Endothelial cell of umbilical vein (primary cell): ENCODE results near the gene BET1. TPM values are rescaled to one million over a fixed set of nuclear protein-coding genes. Genes with fewer than 3 reads are reported as not detected.

Experiments
- BruUV-seq: library from RNA; stranded (reverse); fragments of 400-500 nt; replicated peaks from 2 replicates; lab custom pipeline; 2021; lab: Mats Ljungman, UMichigan
- CTCF ChIA-PET: fragments of 300-600, 350-600 bp; sonication (Branson Sonifier 250); formaldehyde crosslinking; loops from one replicate; lab custom pipeline; 2021; ENCODE audit warnings: antibody characterized with exemption, inconsistent platforms; lab: Charles Lee
- POLR2A ChIA-PET: fragments of 300-600, 350-600 bp; sonication (Branson Sonifier 250); formaldehyde crosslinking; loops from one replicate; lab custom pipeline; 2021; ENCODE audit warnings: antibody characterized with exemption, inconsistent platforms; lab: Charles Lee
- DNase-seq: peaks from one replicate; pipeline ENCODE4 v3.0.0-alpha.2; 2011; ENCODE audit warnings: low read depth, low spot score
- FAIRE-seq: peaks from 2 replicates; lab custom pipeline; 2011; peaks lifted over from hg19 to GRCh38; lab: Jason Lieb, UNC
- H2AFZ ChIP-seq: 2 replicates; pipeline ENCODE4 v1.6.0; 2012; ENCODE audit warnings: low read depth, low read length, control low read depth, inconsistent platforms
- H3K27ac ChIP-seq: 2 replicates; pipeline ENCODE4 v1.5.1; 2011; ENCODE audit warnings: low read depth, mild to moderate bottlenecking, control low read depth, low read length, moderate library complexity; ENCODE audit not compliant: insufficient read depth
- H3K27me3 ChIP-seq, 2 experiments: 2 replicates each; pipeline versions ENCODE4 v1.6.0 to v1.6.1; 2011; ENCODE audit warnings: low read length in 2 of 2, mixed read lengths in 1 of 2; ENCODE audit not compliant: control insufficient read depth in 2 of 2, insufficient read depth in 2 of 2
- H3K36me3 ChIP-seq, 2 experiments: 2 replicates in 1 of 2; 3 replicates in 1 of 2; pipeline ENCODE4 v1.5.1; 2011; ENCODE audit warnings: low read length in 2 of 2, mild to moderate bottlenecking in 1 of 2, moderate library complexity in 1 of 2; ENCODE audit not compliant: control insufficient read depth in 2 of 2, insufficient read depth in 2 of 2; ENCODE audit errors: extremely low read depth in 1 of 2
- H3K4me1 ChIP-seq: 3 replicates; pipeline ENCODE4 v1.5.1; 2011; ENCODE audit warnings: mild to moderate bottlenecking, low read length; ENCODE audit not compliant: control insufficient read depth, insufficient read depth; ENCODE audit errors: extremely low read depth
- H3K4me2 ChIP-seq: 2 replicates; pipeline ENCODE4 v1.6.1; 2011; ENCODE audit warnings: low read length, control low read depth, mixed read lengths; ENCODE audit not compliant: insufficient read depth
- H3K4me3 ChIP-seq, 3 experiments: fragments of 200-600 bp in 1 of 3; sonication (generic), shearing (Covaris generic) in 1 of 3; replicated peaks in 1 of 3; 2 replicates each; pipeline ENCODE4 v1.5.1; 2011 to 2016; ENCODE audit warnings: control low read depth in 3 of 3, low read length in 3 of 3, mild to moderate bottlenecking in 2 of 3, inconsistent platforms in 1 of 3, low read depth in 1 of 3, moderate library complexity in 1 of 3; ENCODE audit not compliant: insufficient read depth in 1 of 3
- H3K79me2 ChIP-seq: 2 replicates; pipeline ENCODE4 v1.6.0; 2012; ENCODE audit warnings: low read length, inconsistent platforms; ENCODE audit not compliant: control insufficient read depth, insufficient read depth
- H3K9ac ChIP-seq: replicated peaks from 2 replicates; pipeline ENCODE3; 2011; ENCODE audit warnings: low read length, control low read depth; ENCODE audit not compliant: insufficient read depth; ENCODE audit errors: extremely low read depth
- H3K9me1 ChIP-seq: replicated peaks from 3 replicates; pipeline ENCODE4 v1.6.0; 2011; ENCODE audit warnings: mild to moderate bottlenecking, low read length; ENCODE audit not compliant: control insufficient read depth, insufficient read depth; ENCODE audit errors: extremely low read depth
- H3K9me3 ChIP-seq: replicated peaks from 2 replicates; pipeline ENCODE4 v1.5.1; 2012; ENCODE audit warnings: low read length, inconsistent platforms; ENCODE audit not compliant: control insufficient read depth, insufficient read depth
- H4K20me1 ChIP-seq: replicated peaks from 2 replicates; pipeline ENCODE3; 2011; ENCODE audit warnings: mild to moderate bottlenecking, low read length; ENCODE audit not compliant: control insufficient read depth, insufficient read depth; ENCODE audit errors: extremely low read depth
- EZH2 ChIP-seq: IDR thresholded peaks from 2 replicates; pipeline ENCODE4 v1.6.1; 2012; ENCODE audit warnings: borderline replicate concordance, low read depth, mild to moderate bottlenecking, moderate library complexity, low read length, inconsistent platforms; ENCODE audit not compliant: severe bottlenecking
- FOS ChIP-seq: IDR thresholded peaks from 2 replicates; pipeline ENCODE4 v1.6.1; 2011; ENCODE audit warnings: mild to moderate bottlenecking, low read length, moderate library complexity, borderline replicate concordance; ENCODE audit not compliant: insufficient read depth
- GATA2 ChIP-seq: IDR thresholded peaks from 2 replicates; pipeline ENCODE4 v1.7.0; 2011; ENCODE audit warnings: low read depth, mild to moderate bottlenecking, moderate library complexity, mixed read lengths, low read length; ENCODE audit not compliant: insufficient read length, insufficient read depth
- JUN ChIP-seq: IDR thresholded peaks from 2 replicates; pipeline ENCODE4 v1.6.1; 2011; ENCODE audit warnings: borderline replicate concordance, low read depth; ENCODE audit not compliant: insufficient read length, insufficient read depth
- MYC ChIP-seq: IDR thresholded peaks from one replicate; pipeline ENCODE4 v1.6.1; 2011; ENCODE audit warnings: mild to moderate bottlenecking, low read depth, low read length
- POLR2A ChIP-seq: IDR thresholded peaks from 2 replicates; pipeline ENCODE4 v1.6.1; 2012; ENCODE audit warnings: low read depth, mild to moderate bottlenecking, control low read depth, low read length
- POLR2AphosphoS5 ChIP-seq: IDR thresholded peaks from 2 replicates; pipeline ENCODE4 v1.6.1; 2012; ENCODE audit warnings: low read depth, mild to moderate bottlenecking, control low read depth, low read length, moderate library complexity; ENCODE audit not compliant: insufficient read depth
- dilution Hi-C: fragments of 300-500 bp; cut with MboI; formaldehyde crosslinking; loops from one replicate; pipeline ENCODE4 v1.15.0; 2019; ENCODE audit warnings: low sequenced_read_pairs; ENCODE audit not compliant: extremely low pct_ligation_motif_present
- intact Hi-C: fragments of 100-400 bp; cut with micrococcal nuclease; formaldehyde crosslinking; loops from one replicate; pipeline ENCODE4 v1.10.0; 2022
- polyA plus RNA-seq, 4 experiments: library from polyadenylated mRNA; depleted of rRNA in 3 of 4; stranded (reverse) in 3 of 4; unstranded in 1 of 4; fragments of >200 nt; gene quantifications; 2 replicates each; pipeline versions ENCODE4 v1.2.1 to v1.2.3, GENCODE V29; 2011 to 2012; ENCODE audit warnings: missing spikeins in 1 of 4
- total RNA-seq: library from RNA; stranded (reverse); gene quantifications from 2 replicates; pipeline ENCODE4 v1.2.3, GENCODE V29; 2021
- TF ChIP-seq, protein P1 (sequence below): IDR thresholded peaks from 2 replicates; pipeline ENCODE4 v1.6.1; 2011; ENCODE audit not compliant: insufficient read depth, insufficient read length
- TF ChIP-seq, protein P2 (sequence below), 2 donors: IDR thresholded peaks; 1 replicate in 1 of 2; 2 replicates in 1 of 2; pipeline ENCODE4 v1.5.1; 2011; ENCODE audit warnings: low read length in 2 of 2, mild to moderate bottlenecking in 2 of 2, moderate library complexity in 2 of 2, control low read depth in 1 of 2, inconsistent platforms in 1 of 2, low read depth in 1 of 2; ENCODE audit not compliant: insufficient read depth in 1 of 2; ENCODE audit errors: extremely low read depth in 1 of 2

BET1 gene
- total and polyA plus RNA-seq, 2 donors (not counting 3 experiments of a cell fraction or from before 2014, with no cell fraction given): 21.9 to 28.4 TPM

DNA sequence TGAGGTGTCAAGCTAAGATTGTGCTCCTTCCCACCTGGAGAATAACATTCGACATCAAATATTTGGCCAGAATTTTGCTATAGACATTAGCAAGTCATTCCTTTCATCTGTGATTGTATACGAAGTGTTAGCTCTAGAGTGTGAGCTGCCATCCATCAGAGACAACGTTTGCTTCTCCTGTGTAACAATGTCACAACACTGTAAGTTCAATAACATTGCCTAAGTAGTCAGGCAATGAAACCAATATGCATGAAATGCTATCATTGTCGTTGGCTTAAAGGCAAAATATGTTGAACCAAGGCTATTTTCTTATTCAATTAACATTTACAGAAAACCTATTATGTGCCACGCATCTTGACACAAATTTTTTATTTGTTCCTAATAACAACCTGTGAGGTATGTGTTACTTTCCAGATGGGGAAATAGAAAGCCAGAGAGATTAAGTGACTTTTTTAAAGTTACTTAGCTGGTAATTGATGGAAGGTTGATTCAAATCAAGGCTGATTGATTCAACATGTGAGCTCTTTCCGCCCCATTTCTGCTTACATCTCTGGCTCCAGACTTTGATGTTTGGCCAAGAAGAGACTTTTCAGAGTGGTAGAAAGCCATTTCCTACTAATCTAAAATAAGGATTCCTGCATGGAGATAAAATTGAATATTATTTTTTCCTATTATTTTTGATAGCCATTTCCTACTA, 32.0 kb downstream of the BET1 start:
- DNase-seq (no peak), FAIRE-seq (no peak)
- Histone ChIP-seq H3K4me3 (no peak overlapping the region), H3K36me3 (no peaks in the 10 kb centered on the region), H3K4me1 (no peaks in the 10 kb centered on the region), H3K4me2 (no peak overlapping the region), H3K27ac (no peak overlapping the region), H3K79me2 (no peaks in the 10 kb centered on the region), H3K27me3 (no peaks in the 10 kb centered on the region), H3K9me1 (no peaks in the 10 kb centered on the region), H3K9ac (no peak overlapping the region), H2AFZ (no peak overlapping the region), H3K9me3 (no peaks in the 10 kb centered on the region), H4K20me1 (no peaks in the 10 kb centered on the region)
- TF ChIP-seq POLR2A (no peak), MYC (no peak), EZH2 (no peak), FOS (no peak), JUN (no peak), POLR2AphosphoS5 (no peak), GATA2 (no peak)
- TF ChIP-seq, protein P1, sequence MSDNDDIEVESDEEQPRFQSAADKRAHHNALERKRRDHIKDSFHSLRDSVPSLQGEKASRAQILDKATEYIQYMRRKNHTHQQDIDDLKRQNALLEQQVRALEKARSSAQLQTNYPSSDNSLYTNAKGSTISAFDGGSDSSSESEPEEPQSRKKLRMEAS: no peak
- TF ChIP-seq, protein P2, sequence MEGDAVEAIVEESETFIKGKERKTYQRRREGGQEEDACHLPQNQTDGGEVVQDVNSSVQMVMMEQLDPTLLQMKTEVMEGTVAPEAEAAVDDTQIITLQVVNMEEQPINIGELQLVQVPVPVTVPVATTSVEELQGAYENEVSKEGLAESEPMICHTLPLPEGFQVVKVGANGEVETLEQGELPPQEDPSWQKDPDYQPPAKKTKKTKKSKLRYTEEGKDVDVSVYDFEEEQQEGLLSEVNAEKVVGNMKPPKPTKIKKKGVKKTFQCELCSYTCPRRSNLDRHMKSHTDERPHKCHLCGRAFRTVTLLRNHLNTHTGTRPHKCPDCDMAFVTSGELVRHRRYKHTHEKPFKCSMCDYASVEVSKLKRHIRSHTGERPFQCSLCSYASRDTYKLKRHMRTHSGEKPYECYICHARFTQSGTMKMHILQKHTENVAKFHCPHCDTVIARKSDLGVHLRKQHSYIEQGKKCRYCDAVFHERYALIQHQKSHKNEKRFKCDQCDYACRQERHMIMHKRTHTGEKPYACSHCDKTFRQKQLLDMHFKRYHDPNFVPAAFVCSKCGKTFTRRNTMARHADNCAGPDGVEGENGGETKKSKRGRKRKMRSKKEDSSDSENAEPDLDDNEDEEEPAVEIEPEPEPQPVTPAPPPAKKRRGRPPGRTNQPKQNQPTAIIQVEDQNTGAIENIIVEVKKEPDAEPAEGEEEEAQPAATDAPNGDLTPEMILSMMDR (IDR thresholded peaks at IDR 0.05; ENCODE audit: extremely low read depth in 1 of 2, insufficient read depth in 1 of 2, low read depth in 1 of 2, low read length in 2 of 2): no peak
- no TSS peak for BruUV-seq
- dilution Hi-C loops (no loop called here), intact Hi-C loops (no loop called here)
- ChIA-PET POLR2A (no interaction called here), CTCF (interaction anchor here (0.9 to 1.6 kb wide), 3 partner anchors 11 to 54 kb away, joined by 3 to 8 read pairs (median 3); no protein-coding TSS in a partner anchor)
